ENCODE measurements around the gene RAB31.

Gene RAB31

DNA sequence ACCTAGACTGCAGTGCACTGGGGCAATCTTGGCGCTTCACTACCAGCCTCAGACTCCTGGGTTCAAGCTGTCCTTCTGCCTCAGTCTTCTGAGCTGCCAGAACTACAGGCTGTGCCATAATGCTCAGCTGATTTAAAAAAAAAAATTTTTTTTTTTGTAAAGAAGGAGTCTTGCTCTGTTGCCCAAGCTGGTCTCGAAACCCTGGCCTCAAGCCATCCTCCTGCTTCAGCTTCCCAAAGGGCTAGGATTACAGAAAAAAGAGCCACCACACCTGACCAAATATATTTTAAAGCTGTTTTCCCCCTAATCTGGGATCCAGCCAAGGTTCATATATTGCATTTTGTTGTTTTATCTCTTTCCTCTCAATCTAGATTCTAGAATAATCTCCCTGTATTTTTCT, 82.2 kb downstream of the RAB31 start:
- DNase-seq (ENCODE audit: low spot score), result no peak

DNA sequence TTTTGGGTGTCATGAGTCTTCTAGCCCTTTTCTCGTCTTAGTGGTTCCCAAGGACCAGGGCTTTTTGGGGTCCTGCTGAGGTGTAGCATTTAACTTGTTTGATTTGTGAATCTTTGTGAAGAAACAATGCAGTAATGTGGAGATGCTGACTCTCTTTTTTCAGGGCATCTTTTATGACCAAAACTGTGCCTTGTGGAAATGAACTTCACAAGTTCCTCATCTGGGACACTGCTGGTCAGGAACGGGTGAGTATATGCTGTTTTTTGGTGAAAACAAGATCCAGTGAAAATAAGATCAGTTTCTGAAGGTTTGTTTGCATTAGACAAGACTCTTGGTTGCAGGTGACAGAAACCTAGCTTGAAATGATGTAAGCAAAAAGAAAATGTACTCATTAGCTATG, 83.9 kb downstream of the RAB31 start:
- no peak for DNase-seq (ENCODE audit: low spot score)

DNA sequence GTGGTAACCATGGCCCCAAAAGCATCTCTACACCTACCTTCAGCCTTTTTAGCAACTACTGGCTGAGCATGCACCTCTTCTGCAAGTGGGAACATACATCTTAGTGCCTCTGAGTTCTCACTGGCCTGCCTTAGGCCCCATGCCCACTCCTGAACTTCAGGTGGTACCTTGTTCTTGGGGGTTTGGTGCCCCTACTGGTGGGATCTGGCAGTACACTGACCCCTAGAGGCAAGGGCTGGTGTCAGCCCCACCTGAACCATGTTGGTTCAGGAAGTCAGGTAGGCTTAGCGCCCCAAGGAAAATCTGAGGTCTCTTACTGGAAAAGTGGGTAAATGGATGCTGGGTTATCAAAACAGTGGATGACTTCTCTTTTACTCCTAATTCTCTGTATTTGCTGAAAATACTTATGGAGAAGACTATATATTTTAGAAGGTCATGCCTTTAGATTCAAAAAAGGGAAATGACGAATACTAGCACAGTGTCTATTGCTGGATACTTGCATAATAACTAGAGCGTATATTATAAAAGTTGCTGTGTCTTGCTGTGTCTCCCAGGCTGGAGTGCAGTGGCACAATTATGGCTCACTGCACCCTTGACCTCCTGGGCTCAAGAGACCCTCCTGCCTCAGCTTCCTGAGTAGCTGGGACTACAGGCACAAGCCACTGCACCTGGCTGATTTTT, 84.6 kb downstream of the RAB31 start:
- DNase-seq (ENCODE audit: low spot score), result peak; percentile 54

DNA sequence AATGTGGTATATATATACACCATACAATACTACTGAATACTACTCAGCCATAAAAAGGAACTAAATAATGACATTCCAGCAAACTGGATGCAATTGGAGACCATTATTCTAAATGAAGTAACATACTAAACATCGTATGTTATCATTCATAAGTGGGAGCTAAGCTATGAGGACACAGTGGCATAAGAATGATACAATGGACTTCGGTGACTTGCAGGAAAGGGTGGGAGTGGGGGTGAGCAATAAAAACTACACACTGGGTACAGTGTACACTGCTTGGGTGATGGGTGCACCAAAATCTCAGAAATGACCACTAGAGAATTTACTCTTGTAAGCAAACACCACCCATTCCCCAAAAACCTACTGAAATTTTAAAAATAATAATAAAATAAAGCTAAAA, 87.9 kb downstream of the RAB31 start:
- no peak for DNase-seq (ENCODE audit: low spot score)

DNA sequence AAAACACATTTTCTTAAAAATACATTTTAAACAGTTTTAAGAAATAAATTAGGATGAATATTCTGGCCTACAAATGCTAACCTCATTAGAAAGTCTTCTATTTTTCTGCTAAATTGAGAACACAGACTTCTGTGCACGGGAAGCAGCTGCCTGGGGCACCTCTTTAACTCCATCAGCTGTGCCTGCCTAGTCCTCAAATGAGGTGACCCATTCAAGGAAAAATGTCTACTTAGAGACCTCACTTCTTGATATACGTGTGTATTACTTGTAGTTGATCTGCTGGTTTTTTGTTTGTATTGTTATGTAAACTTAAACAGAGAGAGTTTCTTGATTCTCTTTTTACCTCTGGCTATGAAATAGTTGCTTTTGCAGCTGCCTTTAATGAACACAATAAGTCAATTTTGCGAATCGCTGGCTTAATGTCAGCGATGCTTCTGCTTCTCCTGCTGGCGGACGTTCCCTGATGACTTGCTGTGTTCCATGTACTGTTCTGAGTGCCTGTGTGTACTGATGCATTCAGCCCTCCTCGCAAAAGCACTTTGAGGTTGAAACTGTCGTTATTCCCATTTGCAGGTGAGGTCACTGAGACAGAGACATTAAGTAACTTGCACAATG, 88.9 kb downstream of the RAB31 start:
- no peak for DNase-seq (ENCODE audit: low spot score)

DNA sequence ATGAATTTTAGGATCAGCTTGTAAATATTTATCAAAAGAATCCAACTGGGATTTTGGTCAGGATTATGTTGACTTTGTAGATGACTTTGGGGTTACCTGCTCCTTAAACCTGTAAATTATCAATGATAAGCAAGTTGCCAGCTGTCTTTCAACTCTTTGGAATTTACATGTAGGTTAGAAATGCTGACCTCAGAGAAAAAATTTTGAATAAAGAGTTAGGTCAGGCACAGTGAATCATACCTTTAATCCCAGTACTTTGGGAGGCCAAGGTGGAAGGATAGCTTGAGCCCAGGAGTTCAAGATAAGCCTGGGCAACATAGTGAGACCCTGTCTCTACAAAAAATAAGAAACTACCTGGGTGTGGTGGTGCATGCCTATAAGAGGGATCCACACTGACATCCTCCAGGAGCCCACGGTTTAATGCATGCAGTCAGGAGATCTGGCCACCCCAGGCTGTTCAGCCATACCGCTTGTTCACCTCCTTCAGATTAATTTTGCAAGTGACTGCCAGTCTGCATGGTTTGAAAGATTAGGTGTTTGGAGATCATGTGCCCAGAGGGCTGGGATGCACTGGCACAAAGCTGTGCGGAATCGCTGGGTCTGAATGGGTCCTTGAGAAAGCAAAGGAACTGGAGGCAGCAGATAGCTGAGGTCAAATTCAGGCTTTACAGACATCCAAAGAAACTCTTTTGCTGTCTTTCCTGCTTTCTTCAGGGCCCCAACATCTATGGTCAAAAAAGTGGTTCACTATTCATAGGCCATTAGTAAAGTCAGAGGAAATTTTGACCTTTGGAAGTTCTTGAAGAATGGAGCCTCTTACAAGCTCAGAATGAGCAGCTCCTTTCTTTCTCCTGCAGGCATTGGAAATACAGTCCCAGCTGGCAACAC, 94.3 kb downstream of the RAB31 start:
- DNase-seq (ENCODE audit: low spot score), result no peak

DNA sequence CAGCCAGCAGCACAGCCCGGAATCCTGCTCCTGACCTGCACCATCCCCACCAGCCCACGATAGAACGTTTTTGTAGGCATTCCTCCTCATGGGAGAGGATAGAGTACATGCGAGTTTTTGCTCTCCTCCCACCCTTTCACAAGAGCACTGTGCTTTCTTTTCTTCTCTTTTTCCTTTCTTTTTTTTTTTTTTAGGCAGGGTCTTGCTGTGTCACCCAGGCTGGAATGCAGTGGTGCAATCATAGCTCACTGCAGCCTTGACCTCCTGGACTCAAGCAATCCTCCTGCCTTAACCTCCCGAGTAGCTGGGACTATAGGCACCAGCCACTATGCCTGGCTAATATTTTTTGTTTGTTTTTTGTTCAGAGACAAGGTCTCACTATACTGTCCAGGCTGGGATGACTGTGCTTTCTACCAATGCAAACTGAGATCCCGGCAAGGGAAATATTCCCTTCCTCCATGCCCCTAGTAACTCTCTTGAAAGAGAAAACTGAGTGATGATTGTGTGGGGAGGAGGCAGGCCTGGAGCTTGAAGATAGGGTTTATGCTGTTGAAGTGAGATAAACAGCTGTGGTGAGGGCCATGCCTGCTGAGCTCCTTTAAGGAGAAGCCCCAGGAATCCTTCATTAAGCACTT, 95.1 kb downstream of the RAB31 start:
- DNase-seq (ENCODE audit: low spot score), result no peak

DNA sequence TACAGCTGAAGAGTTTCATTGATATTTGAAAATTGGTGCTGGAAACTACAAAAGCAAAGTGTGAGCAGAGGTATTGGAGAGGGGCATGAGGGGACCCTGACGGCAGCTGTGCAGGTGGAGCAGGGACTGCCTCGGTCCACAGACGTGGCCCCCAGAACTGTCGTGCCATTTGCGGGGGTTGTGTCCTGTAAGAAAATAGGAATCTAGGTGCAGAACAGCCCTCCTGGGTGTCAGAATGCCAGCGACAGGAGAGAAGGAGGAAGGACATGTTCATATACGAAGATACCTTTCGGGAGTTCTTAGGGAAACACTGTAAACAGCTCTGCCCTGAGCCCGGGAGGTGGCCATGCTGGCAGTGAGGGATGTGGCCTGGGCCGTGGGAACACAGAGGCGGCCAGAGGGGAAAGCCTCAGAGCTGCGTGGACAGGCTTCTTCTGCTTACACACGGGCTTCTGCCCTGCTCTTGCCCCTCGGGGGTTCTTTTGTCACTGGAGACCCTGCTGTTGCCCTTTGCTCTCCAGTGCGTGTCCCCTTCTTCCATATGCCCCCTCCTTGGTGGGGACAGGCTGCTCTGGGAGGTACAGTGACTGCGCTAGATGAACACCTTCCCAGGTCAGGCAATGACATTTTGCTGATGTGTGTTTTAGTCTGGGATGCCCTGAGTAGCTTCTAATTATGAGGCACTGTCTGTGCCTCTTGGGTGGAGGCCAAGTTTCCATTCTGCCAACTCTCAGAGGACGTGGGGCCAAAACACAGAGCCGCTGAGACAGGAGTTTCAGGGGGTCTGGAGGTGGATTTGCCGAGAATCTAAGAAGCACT, 95.8 kb downstream of the RAB31 start:
- no peak for DNase-seq (ENCODE audit: low spot score)

DNA sequence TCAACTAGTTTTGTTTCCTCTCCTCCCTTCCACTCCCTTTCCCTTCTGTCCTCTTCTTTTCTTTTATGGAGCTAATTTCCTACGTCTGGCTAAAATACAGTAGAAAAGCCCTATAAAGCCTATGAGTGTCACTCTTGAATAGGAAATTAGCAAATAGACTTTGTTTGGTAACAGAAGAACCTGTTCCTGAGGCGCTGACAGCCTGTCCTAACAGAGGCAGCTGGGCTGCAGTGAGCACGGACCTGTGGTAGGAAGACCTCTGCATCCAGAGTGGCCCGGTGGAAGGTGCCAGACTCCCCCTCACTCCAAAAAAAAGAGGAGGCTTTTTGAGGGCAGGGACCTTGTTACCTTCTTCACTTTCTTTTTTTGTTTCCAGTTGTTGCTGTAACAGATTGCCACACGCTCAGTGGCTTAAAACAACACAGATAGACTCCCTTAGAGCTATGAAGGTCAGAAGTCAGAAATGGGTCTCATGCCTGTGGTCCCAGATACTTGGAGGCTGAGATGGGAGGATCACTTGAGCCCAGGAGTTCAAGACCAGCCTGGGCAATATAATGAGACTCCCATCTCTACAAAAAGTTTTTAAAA, 96.5 kb downstream of the RAB31 start:
- no peak for DNase-seq (ENCODE audit: low spot score)

DNA sequence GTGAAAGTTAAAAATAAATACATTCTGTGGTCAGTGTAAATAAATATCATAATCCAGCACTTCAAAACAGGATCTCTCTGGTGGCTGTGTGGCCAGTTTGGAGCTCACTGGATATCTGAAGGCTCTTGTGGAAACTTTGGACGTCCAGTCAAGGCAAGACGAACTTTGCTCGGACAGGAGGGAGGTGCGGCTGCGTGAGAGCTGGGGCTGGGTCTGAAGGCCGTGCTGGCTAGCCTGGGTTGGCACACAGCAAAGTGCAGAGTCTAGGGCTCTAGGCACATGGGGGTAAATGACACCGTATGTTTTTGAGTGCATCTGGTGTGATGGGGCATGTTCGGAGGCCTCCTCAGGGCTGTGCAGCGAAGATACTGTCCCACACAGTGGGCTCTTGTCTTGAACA, 98.8 kb downstream of the RAB31 start:
- no peak for DNase-seq (ENCODE audit: low spot score)

DNA sequence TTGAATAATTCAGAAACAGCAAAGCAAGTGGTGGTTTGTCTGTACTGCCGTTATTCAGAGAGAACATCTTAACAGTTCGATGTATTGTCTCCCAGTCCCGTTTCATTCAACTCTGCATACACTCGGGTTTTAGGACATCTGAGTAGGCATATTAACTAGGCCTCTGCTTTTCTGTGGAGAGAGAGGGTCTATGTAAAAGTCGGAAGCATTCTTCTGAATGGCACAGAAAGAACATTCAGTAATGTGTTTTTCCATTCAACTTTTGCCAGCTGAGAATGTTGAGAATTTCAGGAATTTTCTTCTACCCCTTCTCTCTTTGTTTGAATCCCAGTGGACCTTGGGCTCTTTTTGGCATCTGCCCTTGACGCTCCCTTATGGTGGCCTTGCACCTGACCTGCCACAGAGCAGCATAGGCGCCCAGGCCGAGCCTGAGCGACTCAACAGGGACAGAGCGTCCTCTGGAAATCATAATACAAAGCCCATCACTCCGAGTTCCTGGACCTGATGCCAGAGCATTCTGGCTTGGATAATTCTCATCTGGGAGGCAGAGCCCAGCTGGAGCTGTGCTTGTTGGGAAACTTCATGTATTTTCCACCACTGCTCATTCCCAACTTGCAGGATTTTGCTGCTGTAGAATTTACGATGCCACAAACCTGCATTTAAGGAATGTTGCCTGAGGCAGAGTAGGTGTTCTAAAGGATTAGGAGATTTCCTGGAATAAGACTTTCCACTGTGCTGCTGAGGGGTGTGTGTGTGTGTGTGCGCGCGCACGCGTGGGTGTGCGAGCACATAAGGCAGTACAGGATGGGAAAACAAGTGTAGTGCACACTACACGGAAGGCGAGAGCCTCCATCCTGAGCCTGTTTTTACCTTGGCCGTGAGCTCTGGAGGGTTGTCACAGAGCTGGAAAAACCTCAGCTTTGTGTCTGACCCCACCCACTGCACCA, 100.5 kb downstream of the RAB31 start:
- no peak for DNase-seq (ENCODE audit: low spot score)

DNA sequence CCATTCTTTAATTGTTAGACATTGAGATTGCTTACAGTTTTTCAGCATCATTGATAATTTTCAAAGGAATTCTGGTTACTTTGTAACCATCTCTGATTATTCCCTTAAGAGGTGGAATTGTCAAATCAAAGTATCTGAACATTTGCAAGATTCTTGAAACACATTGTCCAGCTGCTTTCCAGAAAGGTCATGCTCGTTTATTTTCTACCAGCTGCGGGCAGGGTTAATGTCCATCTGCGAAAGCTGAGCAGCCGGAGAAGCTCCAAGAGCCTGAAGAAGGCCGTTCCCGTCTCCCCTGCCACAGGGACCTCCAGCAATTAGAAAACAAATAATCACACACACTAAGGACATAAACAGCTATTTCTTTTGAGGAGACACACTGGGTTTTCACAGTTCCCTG, 101.6 kb downstream of the RAB31 start:
- DNase-seq (ENCODE audit: low spot score), result no peak

DNA sequence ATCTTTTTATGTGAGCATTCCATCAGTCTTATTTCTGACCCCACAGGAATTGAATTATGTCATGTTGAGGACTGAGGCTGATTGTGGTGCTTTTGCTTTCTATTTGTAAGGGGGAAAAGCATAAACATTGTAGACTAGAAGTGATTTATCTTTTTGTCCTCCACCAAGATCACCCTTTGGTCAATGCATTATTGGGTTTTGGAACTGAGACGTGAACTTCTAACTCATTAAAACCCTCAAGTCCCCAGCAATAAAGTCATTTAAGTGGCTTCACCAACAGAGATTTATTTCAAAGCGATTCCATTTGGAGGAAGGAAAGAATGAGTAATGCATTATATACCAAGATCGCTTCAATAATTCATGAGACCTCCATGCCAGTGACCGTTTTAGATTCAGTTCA, 102.2 kb downstream of the RAB31 start:
- no peak for DNase-seq (ENCODE audit: low spot score)

DNA sequence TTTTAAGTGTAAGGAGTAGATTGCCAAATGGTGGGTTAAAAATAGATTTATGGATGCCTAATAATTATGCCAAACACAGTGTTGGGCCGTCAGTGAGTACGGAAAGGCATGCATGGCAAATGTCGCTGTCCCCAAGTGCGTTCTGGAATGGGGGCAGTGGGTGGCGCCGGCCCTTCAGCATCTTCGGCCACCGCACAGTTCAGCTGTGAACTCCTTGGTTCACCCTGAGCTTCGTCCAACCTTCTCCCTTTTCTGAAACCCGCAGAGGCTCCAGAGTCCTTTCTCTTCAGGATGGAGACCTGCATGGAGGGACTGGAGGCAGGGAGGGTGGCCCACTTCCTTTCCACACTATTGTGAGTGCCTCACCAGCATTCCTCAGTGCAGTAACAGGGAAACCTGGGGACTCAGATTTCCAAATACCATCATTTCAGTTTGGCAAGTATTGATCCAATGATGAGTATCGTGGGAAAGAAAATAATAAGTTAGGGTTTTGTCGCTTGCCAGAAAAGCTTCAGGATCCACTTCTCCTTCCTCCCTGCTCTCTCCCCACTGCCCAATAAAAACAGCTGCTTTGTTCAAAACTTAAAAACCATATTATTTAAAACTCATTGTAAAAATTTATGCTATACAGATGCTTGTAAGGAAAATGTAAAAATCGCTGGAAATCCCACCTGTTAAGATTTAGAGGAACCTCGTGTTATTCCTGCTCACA, 103.0 kb downstream of the RAB31 start:
- no peak for DNase-seq (ENCODE audit: low spot score)

DNA sequence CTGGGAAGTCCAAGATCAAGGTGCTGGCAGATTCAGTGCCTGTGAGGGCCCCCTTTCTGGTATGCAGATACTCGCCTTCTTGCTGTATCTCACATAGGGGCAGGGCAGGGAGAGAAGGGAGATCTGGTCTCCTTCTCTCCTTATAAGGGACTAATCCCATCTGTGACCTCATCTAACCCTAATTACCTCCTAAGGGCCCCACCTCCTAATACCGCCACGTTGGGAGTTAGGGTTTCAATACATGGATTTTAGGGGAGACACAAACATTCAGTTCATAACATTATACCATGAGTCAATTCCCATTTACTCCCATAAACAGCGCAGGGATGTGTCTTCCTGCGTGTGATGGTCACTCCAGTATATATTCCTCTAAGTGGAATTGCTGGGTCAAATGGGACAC, 103.9 kb downstream of the RAB31 start:
- no peak for DNase-seq (ENCODE audit: low spot score)

DNA sequence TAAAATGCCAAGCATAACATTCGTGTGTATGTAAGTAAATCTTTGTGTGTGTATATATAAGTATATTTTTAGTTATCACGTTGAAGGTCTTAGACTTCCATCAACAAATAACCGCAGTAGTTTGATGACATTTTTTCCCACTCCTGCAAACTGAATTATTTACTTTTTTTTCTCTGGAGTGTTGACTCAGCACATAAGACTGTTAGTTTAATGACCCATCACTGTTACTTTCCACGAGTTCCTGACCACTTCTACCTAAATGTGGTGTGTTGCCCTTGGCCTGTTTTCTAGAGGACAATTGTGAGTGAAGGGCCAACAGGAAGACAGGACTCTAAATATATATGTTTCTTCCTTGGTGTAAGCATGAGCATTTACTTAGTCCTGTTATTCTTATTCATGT, 106.3 kb downstream of the RAB31 start:
- no peak for DNase-seq (ENCODE audit: low spot score)

DNA sequence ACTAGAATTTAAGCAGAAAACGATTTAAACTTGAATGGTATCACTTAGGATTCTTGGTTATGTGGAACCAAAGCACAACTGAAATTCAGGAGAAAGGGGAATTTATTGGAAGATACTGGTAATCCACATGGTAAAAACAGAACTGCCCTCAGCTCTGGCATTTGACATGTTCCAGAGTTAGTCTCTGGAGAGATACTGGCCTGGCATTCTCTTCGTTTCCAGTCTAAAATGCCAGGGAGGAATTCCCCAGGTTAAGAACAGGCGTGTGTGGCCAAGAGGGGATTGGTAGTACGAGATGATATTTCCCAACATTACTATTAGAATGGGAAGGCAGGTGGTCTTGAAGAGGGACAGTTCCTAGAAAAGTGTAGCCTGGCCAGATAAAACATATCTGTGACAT, 109.2 kb downstream of the RAB31 start:
- no peak for DNase-seq (ENCODE audit: low spot score)

DNA sequence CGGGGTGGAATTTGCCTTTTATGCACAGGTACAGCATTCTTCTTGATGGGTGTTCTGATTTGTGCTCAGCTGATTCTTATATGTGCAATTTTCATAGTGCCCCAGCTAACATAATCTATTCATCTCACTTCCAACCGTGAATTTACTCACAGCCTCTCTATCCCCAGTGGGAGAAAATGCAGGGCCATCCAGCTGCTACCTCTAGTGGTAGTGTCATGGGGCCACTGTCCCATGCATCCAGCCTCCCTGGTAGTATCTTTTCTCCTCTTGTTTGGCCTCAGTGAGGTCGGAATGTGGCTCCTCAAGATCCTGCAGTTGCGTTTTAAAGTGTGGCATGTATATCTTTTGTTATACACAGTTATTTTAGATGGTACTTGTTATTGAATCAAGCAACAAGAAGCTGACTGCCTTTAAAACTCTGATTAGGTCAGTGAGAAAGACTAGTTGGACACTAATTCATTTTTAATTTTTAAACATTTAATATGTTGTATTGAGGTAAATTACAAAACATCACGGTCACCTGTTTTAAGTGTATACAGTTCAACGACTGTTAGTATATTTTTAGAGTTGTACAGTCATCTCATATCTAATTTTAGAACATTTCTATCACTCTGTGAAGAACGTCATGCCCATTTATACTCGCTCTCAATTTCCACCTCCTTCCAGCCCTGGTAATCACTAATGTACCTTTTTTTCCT, 109.8 kb downstream of the RAB31 start:
- no peak for DNase-seq (ENCODE audit: low spot score)

DNA sequence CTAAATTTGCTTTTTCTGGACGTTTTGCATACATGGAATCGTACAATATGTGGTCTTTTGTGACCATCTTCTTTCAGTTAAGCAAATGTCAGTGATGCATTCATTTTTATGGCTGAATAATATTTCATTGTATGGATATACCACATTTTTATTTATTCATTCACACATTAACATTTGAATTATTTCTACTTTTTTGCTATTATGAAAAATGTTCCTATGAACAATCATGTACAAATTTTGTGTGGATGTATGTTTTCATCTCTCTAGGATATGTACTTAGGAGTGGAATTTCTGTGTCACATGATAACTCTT, 110.3 kb downstream of the RAB31 start:
- no peak for DNase-seq (ENCODE audit: low spot score)
